Progenitor cell of endocrine pancreas (in vitro differentiated cells): ENCODE results near the gene TARDBP. TPM values are rescaled to one million over a fixed set of nuclear protein-coding genes. Genes with fewer than 3 reads are reported as not detected.

Experiments used
- DNase-seq: peaks from one replicate; pipeline ENCODE4 v3.0.0; 2021; ENCODE audit warnings: low spot score; ENCODE audit not compliant: unreplicated experiment
- H3K27ac Mint-ChIP-seq: 2 replicates; pipeline ENCODE4 v1.8.0; 2021; ENCODE audit warnings: mild to moderate bottlenecking, moderate library complexity, mixed read lengths
- H3K27me3 Mint-ChIP-seq: 2 replicates; pipeline ENCODE4 v1.8.0; 2021; ENCODE audit warnings: mixed read lengths
- H3K36me3 Mint-ChIP-seq: 2 replicates; pipeline ENCODE4 v1.8.0; 2022; ENCODE audit warnings: mixed read lengths; ENCODE audit not compliant: insufficient read depth
- H3K4me1 Mint-ChIP-seq: 2 replicates; pipeline ENCODE4 v1.8.0; 2021; ENCODE audit warnings: low read depth, mixed read lengths
- H3K4me3 Mint-ChIP-seq: 2 replicates; pipeline ENCODE4 v1.8.0; 2021; ENCODE audit warnings: low read depth, mild to moderate bottlenecking, moderate library complexity, mixed read lengths
- H3K9me3 Mint-ChIP-seq: 2 replicates; pipeline ENCODE4 v1.8.0; 2021; ENCODE audit warnings: low read depth, mixed read lengths
- CTCF ChIP-seq: fragments of 200-600 bp; sonication (generic); IDR thresholded peaks from one replicate; pipeline ENCODE4 v1.5.0; 2021; ENCODE audit warnings: antibody characterized with exemption, mild to moderate bottlenecking; ENCODE audit not compliant: unreplicated experiment
- total RNA-seq: library from RNA; stranded (reverse); gene quantifications from 2 replicates; pipeline ENCODE4 v1.2.1, GENCODE V29; 2021

The TARDBP gene
- total RNA-seq, 1 donor from 2014 or later = 197 TPM

DNA sequence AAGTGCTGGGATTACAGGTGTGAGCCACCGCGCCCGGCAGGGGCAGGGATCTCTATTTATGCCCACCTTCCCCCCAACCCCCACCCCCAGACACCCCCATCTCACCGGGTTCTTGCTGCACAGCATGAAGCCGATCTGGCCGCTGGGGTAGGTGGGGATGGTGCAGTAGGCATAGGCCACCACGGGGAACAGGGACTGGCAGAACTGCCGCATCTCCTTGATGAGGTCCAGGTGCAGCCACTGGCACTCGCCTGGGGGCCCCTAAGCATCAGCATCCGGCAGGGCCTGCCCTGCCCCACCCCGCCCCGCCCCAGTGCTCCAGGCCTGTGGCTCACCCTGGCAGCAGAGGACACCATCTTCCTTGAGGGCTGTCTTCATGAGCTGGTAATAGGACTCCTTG, 43.2 kb downstream of the TARDBP start:
- no peaks in the 10 kb centered on the region for H3K9me3 Mint-ChIP-seq
- peaks cover 5% of the 10 kb centered on the region for H3K36me3 Mint-ChIP-seq
- DNase-seq = no peak
- H3K4me1 Mint-ChIP-seq = peaks cover 12% of the 10 kb centered on the region
- no peak overlapping the region for H3K27ac Mint-ChIP-seq
- TF ChIP-seq CTCF = no peak
- H3K27me3 Mint-ChIP-seq = no peaks in the 10 kb centered on the region
- H3K4me3 Mint-ChIP-seq = no peak overlapping the region

GRCh38 chr1:11056504-11056903, 44.0 kb downstream of the TARDBP start:
- Mint-ChIP-seq H3K27ac (no peak overlapping the region), H3K27me3 (no peaks in the 10 kb centered on the region), H3K4me1 (peaks cover 15% of the 10 kb centered on the region), H3K36me3 (peaks cover 5% of the 10 kb centered on the region), H3K9me3 (no peaks in the 10 kb centered on the region), H3K4me3 (no peak overlapping the region)
- no peak for TF ChIP-seq CTCF
- no peak for DNase-seq

- Mint-ChIP-seq H3K9me3 (no peaks in the 10 kb centered on the region), H3K4me1 (peaks cover 10% of the 10 kb centered on the region), H3K4me3 (peak overlapping the region; percentile 59), H3K27me3 (no peaks in the 10 kb centered on the region), H3K36me3 (peaks cover 6% of the 10 kb centered on the region), H3K27ac (no peak overlapping the region)
- TF ChIP-seq CTCF = no peak
- DNase-seq = no peak
Measured at GRCh38 chr1:11057477-11057876, 45.0 kb downstream of the TARDBP start.

GRCh38 chr1:11058026-11058425, 45.6 kb downstream of the TARDBP start:
- H3K27me3 Mint-ChIP-seq = no peaks in the 10 kb centered on the region
- TF ChIP-seq CTCF = no peak
- H3K4me3 Mint-ChIP-seq = peak overlapping the region; percentile 92
- H3K9me3 Mint-ChIP-seq = no peaks in the 10 kb centered on the region
- peaks cover 10% of the 10 kb centered on the region for H3K4me1 Mint-ChIP-seq
- H3K36me3 Mint-ChIP-seq = peaks cover 8% of the 10 kb centered on the region
- no peak for DNase-seq
- no peak overlapping the region for H3K27ac Mint-ChIP-seq

GRCh38 chr1:11058595-11059154, 46.2 kb downstream of the TARDBP start:
- DNase-seq = no peak
- H3K4me3 Mint-ChIP-seq = peak overlapping the region; percentile 92
- H3K27ac Mint-ChIP-seq = no peak overlapping the region
- H3K27me3 Mint-ChIP-seq = no peaks in the 10 kb centered on the region
- H3K4me1 Mint-ChIP-seq = peaks cover 10% of the 10 kb centered on the region
- no peaks in the 10 kb centered on the region for H3K9me3 Mint-ChIP-seq
- H3K36me3 Mint-ChIP-seq = peaks cover 14% of the 10 kb centered on the region
- no peak for TF ChIP-seq CTCF
